ENCODE data around the gene MFGE8.

The MFGE8 gene

DNA sequence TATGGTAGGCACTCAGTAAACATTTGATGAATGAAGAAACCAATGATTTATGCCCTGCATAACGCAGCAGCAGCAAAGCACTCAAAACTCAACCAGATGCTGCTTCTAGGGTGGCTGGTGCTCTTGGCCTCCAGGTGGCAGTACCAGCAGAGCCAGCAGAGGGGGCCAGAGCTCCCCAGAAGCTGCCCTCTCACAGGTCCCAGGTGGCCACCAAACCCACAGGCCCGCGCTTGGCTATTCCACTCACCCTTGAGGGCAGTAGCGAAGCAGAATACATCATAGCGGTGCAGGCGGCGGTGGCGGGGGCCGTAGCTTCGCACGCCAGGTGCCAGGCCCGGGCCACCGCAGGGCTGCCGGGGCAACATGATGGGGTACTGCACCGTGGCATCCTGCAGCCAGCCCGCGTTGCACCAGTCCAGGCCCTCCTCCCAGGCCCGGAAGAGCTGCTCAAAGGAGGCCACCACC, 34.4 kb downstream of the MFGE8 start:
- Histone ChIP-seq H3K27ac (no peak overlapping the region), H3K4me3 (no peak overlapping the region)

DNA sequence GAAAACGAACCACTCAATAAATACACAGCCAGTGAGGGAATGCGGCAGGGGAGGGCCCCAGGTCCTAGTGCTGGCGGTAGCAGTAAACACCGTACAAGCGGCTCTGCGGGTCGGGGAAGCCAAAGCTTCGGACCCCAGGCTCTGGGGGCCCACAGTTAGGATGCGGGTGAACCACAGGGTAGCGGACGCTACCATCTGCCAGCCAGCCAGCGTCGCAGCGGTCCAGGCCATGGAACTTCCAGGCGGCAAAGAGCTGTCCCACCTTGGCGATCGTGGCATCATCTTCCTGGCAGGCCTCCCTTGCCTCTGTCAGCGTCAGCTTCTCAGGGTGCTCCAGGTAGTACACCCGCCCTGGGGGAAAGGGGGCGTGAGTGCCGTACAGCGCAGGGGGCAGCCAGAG, 35.3 kb downstream of the MFGE8 start:
- no peak overlapping the region for H3K4me3 ChIP-seq

DNA sequence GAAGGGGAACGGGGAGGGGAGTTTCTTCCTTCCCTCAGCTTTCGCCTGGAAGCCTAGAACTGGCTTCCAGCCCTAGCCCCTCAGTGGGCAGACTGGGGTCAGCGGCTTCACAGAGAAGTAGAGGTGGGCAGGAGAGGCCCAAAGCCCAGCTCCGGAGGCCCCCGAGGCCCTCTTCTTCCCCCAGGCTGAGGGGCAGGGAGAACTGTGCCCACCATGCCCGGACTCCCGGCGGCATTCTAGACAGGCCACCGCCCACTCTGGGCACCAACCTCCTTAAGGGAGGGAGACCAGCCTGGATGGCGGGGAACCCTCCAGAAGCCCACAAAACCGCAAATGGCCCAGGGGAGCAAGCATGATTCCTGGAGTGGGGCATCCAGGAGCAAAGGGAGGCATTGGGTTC, 35.8 kb downstream of the MFGE8 start:
- Histone ChIP-seq H3K27ac (no peak overlapping the region), H3K4me3 (no peak overlapping the region)

More for the DNA sequence above, 35.3 kb downstream of the MFGE8 start:
- H3K27ac ChIP-seq = no peak overlapping the region

DNA sequence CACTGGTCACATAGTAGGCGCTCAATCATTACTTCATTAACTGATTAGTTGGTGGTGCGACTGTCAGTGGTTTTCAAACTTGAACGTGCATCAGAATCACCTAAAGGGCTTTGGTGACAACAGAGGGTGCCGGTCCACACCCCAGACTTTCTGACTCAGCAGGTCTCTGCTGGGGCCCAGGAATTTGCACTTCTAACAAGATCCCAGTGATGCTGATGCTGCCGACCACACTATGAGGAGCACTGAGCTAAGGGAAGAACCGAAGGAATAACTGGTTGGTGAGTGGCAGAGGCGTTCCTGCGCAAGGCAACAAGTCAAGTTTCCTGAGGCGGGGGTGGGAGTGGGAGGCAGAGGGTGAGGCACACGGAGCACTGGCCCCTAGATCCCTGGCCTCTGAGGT, 36.6 kb downstream of the MFGE8 start:
- Histone ChIP-seq H3K27ac (no peak overlapping the region), H3K4me3 (no peak overlapping the region)

DNA sequence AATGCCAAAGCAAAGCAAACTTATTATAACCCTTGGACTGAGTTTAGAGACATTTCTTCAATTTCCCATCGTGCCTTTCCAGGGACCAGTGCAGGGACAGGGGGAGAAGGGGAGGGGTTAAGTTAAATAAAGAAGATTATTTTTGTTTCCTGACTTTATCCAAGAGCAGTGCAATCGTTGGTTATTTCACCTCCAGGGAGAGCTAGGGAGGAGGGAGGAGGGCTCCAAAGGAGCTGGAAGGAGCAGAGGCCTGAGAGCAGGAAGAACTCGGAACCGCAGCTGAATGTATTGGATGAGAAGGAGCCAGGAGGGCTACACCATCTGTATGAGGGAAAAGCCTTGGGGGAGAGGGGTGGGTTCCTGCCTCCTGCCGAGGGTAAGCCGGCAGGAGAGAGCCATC, 38.5 kb downstream of the MFGE8 start:
- no peak overlapping the region for H3K4me3 ChIP-seq
- no peak overlapping the region for H3K27ac ChIP-seq

DNA sequence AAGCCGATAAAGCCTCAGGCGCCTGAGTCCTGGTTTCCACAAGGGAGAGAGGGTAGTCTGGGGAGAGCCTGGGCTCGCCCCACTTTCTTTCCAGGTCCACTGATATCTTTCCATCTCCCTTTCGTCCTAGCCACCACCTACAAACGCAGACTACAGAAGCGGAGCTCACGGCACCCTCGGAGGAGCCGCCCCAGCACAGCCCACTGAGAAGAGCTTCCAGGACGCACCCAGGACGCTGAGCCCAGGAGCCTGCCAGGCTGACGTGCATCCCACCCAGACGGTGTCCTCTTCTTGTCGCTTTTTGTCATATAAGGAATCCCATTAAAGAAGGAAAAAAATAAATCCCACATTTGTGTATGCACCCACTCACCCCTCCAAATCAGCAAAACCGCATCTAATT, 38.9 kb downstream of the MFGE8 start:
- Histone ChIP-seq H3K4me3 (no peak overlapping the region), H3K27ac (no peak overlapping the region)

- Histone ChIP-seq H3K4me3 (no peak overlapping the region), H3K27ac (no peak overlapping the region)
Measured at GRCh38 chr15:88873786-88874185, 39.4 kb downstream of the MFGE8 start.

DNA sequence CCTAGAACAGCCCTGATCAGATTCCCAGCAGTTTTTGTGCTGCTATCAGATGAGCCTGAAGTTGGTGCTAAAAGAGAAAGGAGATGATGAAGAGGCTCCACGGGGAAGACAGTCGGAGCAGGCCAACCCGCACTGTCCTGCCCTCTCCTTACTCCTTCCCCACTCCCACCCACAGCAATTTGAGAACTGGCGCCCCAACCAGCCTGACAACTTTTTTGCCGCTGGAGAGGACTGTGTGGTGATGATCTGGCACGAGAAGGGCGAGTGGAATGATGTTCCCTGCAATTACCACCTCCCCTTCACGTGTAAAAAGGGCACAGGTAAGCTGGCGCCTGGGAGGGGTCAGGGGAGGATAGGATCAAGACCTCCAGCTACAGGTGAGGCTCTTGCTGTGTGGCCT, 40.5 kb downstream of the MFGE8 start:
- no peak overlapping the region for H3K4me3 ChIP-seq
- H3K27ac ChIP-seq = no peak overlapping the region

DNA sequence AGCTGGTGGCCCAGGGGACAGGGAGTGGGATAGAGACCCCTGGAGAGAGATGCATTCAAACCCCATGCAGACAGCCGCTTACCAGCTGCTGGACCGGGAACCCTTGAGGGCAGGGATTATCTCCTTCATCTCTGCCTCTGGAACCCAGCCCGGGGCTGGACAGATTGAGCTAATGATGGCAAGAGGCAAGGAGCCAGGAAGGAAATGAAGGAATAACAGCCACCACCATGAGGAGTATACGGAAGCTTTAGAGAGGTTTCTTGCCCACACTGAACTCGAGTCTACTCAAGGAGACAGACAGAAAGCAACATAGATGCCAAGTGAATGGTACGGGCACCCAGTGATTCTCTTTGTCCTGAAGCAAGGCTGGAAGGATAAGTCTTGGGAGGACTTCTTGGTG, 41.1 kb downstream of the MFGE8 start:
- Histone ChIP-seq H3K4me3 (no peak overlapping the region), H3K27ac (no peak overlapping the region)

GRCh38 chr15:88871313-88871712, 41.9 kb downstream of the MFGE8 start:
- no peak overlapping the region for H3K4me3 ChIP-seq
- no peak overlapping the region for H3K27ac ChIP-seq

DNA sequence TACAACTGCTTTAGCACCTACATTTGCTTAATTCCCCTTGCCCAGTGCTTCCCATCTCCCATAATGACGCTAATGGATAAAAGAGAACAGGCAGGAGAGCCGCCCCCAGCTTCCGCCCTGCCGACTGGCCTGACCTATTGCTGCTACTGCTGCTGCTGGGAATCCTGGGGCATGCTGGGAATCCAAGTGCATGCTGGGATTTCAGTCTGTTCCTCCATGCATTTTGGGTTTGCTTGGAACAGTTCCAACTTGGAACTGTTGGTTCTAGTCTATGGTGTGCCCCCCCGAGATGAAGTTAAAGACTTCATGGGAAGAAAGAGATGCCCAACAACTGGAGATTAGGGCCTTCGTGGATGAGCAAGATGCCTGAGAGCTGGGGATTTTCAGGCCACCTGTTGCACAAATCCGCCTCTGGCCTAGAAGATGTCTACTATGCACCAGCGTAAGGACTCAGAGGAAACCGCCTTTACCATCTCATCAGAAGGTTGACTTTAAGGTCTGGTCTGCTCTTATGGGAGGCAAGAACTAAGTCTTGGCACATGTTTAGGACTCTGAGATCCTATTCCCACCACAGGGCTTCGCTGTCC, 46.8 kb downstream of the MFGE8 start:
- Histone ChIP-seq H3K4me3 (no peak overlapping the region), H3K27ac (no peak overlapping the region)

DNA sequence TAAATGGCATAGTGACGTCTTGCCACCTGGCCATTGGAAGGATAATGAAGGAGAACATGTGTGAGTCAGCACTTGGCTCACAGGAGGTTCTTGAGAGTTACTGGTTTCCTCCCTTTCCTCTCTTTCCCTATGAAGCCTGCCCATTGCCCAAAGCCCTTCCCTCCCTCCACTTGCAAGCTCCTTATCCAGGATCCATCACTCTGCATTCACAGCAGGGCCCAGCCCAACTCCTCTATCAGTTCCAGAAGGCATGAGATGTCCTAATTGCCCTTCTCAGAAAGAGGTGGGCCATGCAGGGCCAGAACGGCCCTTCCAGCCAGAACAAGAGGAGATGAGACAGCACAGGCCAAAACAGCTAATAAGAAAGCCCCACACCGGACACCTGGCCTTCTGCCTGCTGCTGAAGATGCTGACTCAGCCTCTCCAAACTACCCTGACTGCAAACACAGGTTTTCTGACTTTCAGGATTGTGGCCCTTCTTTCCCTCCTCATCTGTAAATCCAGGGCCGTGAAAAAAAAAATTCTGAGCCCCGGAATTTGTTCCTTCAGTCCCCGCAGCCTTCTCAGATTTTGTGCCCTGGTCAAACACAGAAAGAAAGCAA, 47.6 kb downstream of the MFGE8 start:
- Histone ChIP-seq H3K4me3 (no peak overlapping the region), H3K27ac (no peak overlapping the region)

DNA sequence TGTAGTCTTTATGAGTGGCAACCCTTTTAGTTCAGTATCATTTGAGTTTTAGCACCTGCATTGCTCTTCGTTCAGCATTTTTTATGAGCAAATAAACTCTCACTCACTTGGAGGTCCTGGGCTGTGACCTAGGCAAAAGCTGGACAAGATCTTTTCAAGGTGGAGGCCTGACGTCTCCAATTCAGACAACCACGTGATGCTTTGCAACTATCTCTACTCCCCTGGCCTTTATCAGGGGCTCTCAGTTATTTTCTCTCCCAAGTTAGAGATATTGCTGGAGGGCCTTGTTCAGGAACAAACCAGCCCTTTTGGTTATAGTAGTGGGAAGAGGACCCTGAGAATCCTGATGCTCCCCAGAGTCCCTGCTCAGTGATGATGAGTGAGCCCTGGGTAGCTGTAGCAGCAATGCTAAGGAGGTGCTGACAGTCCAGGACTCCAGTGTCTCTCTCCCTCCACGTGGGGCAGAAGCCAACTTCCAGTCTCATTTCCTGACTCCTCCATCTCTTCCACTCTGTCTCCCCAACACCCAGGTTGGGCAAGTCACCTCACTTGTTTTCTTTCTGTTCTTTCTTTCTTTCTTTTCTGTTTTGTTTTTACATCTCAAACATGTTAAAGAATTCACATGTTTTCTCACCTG, 48.2 kb downstream of the MFGE8 start:
- Histone ChIP-seq H3K27ac (no peak overlapping the region), H3K4me3 (no peak overlapping the region)

DNA sequence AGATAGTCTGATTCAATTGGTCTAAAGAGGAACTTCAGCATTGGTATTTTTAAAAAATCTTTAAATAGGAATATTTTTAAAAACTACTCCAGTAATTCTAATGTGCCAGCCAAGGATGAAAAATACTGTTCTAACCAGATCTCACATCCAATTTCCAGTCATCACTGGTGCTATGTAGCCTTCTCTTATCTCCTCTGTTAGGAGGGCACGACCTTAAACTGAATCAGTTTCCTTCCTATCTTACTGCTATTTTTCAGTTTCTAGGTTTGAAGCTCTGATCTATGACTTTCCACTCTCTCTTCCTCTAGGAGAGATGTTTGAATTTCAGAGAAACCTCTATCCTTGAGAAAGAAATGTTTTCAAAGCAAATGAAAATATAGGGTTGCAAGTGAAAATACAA, 49.8 kb downstream of the MFGE8 start:
- H3K27ac ChIP-seq = no peak overlapping the region
- no peak overlapping the region for H3K4me3 ChIP-seq

GRCh38 chr15:88860212-88860611, 53.0 kb downstream of the MFGE8 start:
- no peak overlapping the region for H3K27ac ChIP-seq
- H3K4me3 ChIP-seq = no peak overlapping the region

DNA sequence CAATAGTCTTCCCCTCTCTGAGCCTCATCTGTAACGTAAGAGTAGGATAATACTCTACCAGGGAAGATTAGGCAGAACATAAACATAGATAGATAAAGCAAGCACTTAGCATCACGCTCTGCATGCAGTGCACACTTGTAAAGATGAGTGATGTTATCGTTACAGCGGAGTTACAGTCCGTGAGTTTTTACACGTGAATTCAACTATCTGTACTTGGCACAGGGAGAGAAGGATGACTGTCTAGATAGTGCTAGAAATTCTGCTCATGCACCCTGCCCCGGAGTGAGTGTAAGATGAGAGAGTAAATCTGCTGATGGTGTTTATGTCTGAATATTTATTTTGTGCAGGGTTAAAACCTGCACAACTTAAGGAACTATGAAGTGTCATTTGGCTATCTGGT, 53.6 kb downstream of the MFGE8 start:
- Histone ChIP-seq H3K4me3 (no peak overlapping the region), H3K27ac (no peak overlapping the region)

DNA sequence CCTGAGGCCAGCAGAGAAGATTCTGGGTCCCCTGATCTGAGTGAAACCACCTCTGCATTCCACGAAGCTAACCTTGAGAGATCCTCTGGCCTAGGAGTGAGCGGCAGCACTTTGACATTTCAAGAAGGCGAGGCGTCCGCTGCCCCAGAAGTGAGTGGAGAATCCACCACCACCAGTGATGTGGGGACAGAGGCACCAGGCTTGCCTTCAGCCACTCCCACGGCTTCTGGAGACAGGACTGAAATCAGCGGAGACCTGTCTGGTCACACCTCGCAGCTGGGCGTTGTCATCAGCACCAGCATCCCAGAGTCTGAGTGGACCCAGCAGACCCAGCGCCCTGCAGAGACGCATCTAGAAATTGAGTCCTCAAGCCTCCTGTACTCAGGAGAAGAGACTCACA, 54.2 kb downstream of the MFGE8 start:
- H3K4me3 ChIP-seq = no peak overlapping the region
- H3K27ac ChIP-seq = no peak overlapping the region

- H3K4me3 ChIP-seq = no peak overlapping the region
- H3K27ac ChIP-seq = no peak overlapping the region
Measured at GRCh38 chr15:88852476-88852875, 60.7 kb downstream of the MFGE8 start.

DNA sequence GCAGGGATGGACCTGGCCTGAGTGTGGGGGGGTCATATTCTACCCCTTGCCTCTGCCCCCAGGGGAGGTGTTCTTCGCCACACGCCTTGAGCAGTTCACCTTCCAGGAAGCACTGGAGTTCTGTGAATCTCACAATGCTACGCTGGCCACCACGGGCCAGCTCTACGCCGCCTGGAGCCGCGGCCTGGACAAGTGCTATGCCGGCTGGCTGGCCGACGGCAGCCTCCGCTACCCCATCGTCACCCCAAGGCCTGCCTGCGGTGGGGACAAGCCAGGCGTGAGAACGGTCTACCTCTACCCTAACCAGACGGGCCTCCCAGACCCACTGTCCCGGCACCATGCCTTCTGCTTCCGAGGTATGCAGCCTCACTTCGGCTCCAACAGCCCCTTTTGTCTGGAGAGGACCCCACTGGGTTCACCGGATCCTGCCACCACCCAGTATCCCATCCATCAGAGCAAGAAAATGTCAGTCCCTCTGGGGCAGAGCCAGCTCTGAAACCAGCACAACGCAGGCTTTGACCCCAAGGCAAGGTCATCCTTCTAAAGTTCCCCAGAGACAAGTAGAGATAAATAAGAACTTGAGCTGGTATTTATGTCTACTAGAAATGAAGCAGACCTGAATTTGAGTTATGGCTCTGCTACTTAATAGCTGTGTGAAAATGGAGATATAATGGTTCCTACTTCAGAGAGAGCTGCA, 63.7 kb downstream of the MFGE8 start:
- Histone ChIP-seq H3K27ac (no peak overlapping the region), H3K4me3 (no peak overlapping the region)

All from skin epidermis (tissue), 12 donors.